Gastrocnemius medialis (tissue), 4 donors: Measurements from ENCODE around the gene KMT2B. TPM values are rescaled to one million over a fixed set of nuclear protein-coding genes. Genes with fewer than 3 reads are reported as not detected.

Experiments
- ATAC-seq, 2 donors: fragments of 150-250 bp; one replicate each; pipeline ENCODE4 v1.9.1; 2016
- DNase-seq, 2 donors: peaks; one replicate each; pipeline ENCODE4 v3.0.0-alpha.2; 2019
- H3K27ac ChIP-seq, 4 donors: fragments of 200-600 bp; sonication (generic); 1 replicate in 1 of 4; 2 replicates in 3 of 4; pipeline ENCODE4 v1.5.1; 2016 to 2018; ENCODE audit warnings: mild to moderate bottlenecking in 2 of 4, moderate library complexity in 1 of 4
- H3K27me3 ChIP-seq, 3 donors: fragments of 200-600 bp; sonication (generic) in 2 of 3; 1 replicate in 1 of 3; 2 replicates in 2 of 3; pipeline versions ENCODE4 v1.5.1 to v1.6.0; 2016 to 2019; ENCODE audit warnings: mild to moderate bottlenecking in 1 of 3, moderate library complexity in 1 of 3
- H3K36me3 ChIP-seq, 2 donors: fragments of 200-600 bp; sonication (generic) in 1 of 2; one replicate each; pipeline ENCODE4 v1.5.1; 2017 to 2018
- H3K4me1 ChIP-seq, 2 donors: fragments of 200-600 bp; sonication (generic) in 1 of 2; one replicate each; pipeline ENCODE4 v1.5.1; 2016 to 2017; ENCODE audit warnings: mild to moderate bottlenecking in 2 of 2
- H3K4me3 ChIP-seq, 4 donors: fragments of 200-600 bp; sonication (generic) in 3 of 4; 1 replicate in 1 of 4; 2 replicates in 3 of 4; pipeline ENCODE4 v1.5.1; 2016 to 2019; ENCODE audit warnings: mild to moderate bottlenecking in 2 of 4
- H3K9me3 ChIP-seq, 3 donors: fragments of 200-600 bp; sonication (generic) in 2 of 3; 1 replicate in 1 of 3; 2 replicates in 2 of 3; pipeline ENCODE4 v1.5.1; 2016 to 2019
- CTCF ChIP-seq, 5 experiments: fragments of 450-650 bp in 3 of 5; fragments of 200-600 bp in 2 of 5; sonication (generic) in 2 of 5; IDR thresholded peaks in 4 of 5; conservative IDR thresholded peaks in 1 of 5; 1 replicate in 4 of 5; 2 replicates in 1 of 5; pipeline ENCODE4 v1.5.1; 2016 to 2019; ENCODE audit warnings: antibody characterized with exemption in 5 of 5, mild to moderate bottlenecking in 3 of 5, moderate library complexity in 3 of 5
- POLR2A ChIP-seq, 2 donors: fragments of 450-650 bp; IDR thresholded peaks; one replicate each; pipeline ENCODE4 v1.6.1; 2017; ENCODE audit warnings: antibody characterized with exemption in 2 of 2, mild to moderate bottlenecking in 2 of 2, moderate library complexity in 2 of 2
- in situ Hi-C, 4 donors: fragments of 200-750 bp; cut with MboI; loops; one replicate each; pipeline versions ENCODE4 v1.15.0 to v1.8.0; 2017; ENCODE audit warnings: low sequenced_read_pairs in 4 of 4
- intact Hi-C: fragments of 100-400 bp; cut with DNase I; formaldehyde crosslinking; loops from one replicate; pipeline ENCODE4 v1.15.1; 2023; ENCODE audit warnings: low total_unique reads
- total RNA-seq, 4 donors: library from RNA; depleted of rRNA; stranded (reverse); fragments of >200 nt; gene quantifications; one replicate each; pipeline versions ENCODE4 v1.1.0 to v1.2.3, GENCODE V29; 2016

Gene KMT2B
- total RNA-seq, 4 donors from 2014 or later: 9.3 to 39.0 (median 16.8) TPM

- TF ChIP-seq POLR2A (IDR thresholded peaks at IDR 0.05) (no peak), CTCF (IDR thresholded peaks at IDR 0.05 in 4 of 5, conservative IDR thresholded peaks at IDR 0.05 in 1 of 5) (no peak)
- Histone ChIP-seq H3K4me1 (no peaks in the 10 kb centered on the region), H3K27me3 (no peaks in the 10 kb centered on the region), H3K36me3 (peaks cover 0 to 17% of the 10 kb centered on the region in 2 donors), H3K27ac (no peak overlapping the region), H3K4me3 (no peak overlapping the region), H3K9me3 (no peaks in the 10 kb centered on the region)
- ATAC-seq (no peak), DNase-seq (no peak)
- in situ Hi-C loops (no loop called here), intact Hi-C loops (no loop called here)
Measured at GRCh38 chr19:35782589-35782988, 64.8 kb downstream of the KMT2B start.

GRCh38 chr19:35783469-35784434 is 65.9 kb downstream of the KMT2B start:
- ATAC-seq (no peak), DNase-seq (no peak)
- no peak overlapping the region for H3K4me3 ChIP-seq
- no peaks in the 10 kb centered on the region for H3K9me3 ChIP-seq
- no peaks in the 10 kb centered on the region for H3K4me1 ChIP-seq
- H3K27me3 ChIP-seq: no peaks in the 10 kb centered on the region
- no peak for TF ChIP-seq POLR2A (IDR thresholded peaks at IDR 0.05)
- TF ChIP-seq CTCF (IDR thresholded peaks at IDR 0.05 in 4 of 5, conservative IDR thresholded peaks at IDR 0.05 in 1 of 5): no peak
- intact Hi-C loops: no loop called here
- peaks cover 0 to 17% of the 10 kb centered on the region in 2 donors for H3K36me3 ChIP-seq
- in situ Hi-C loops: no loop called here
- no peak overlapping the region for H3K27ac ChIP-seq

GRCh38 chr19:35784503-35785338 is 66.9 kb downstream of the KMT2B start:
- no peaks in the 10 kb centered on the region for H3K4me1 ChIP-seq
- ATAC-seq: no peak
- TF ChIP-seq CTCF (IDR thresholded peaks at IDR 0.05 in 4 of 5, conservative IDR thresholded peaks at IDR 0.05 in 1 of 5): no peak
- no peak for TF ChIP-seq POLR2A (IDR thresholded peaks at IDR 0.05)
- no peaks in the 10 kb centered on the region for H3K27me3 ChIP-seq
- no peak overlapping the region for H3K27ac ChIP-seq
- no peaks in the 10 kb centered on the region for H3K9me3 ChIP-seq
- H3K4me3 ChIP-seq: no peak overlapping the region
- peaks cover 0 to 17% of the 10 kb centered on the region in 2 donors for H3K36me3 ChIP-seq
- no peak for DNase-seq
- intact Hi-C loops (no loop called here), in situ Hi-C loops (no loop called here)

GRCh38 chr19:35785339-35785627 is 67.5 kb downstream of the KMT2B start:
- Histone ChIP-seq H3K4me1 (no peaks in the 10 kb centered on the region), H3K9me3 (no peaks in the 10 kb centered on the region), H3K27me3 (no peaks in the 10 kb centered on the region), H3K27ac (no peak overlapping the region), H3K36me3 (peaks cover 0 to 11% of the 10 kb centered on the region in 2 donors), H3K4me3 (no peak overlapping the region)
- no peak for ATAC-seq
- in situ Hi-C loops: no loop called here
- intact Hi-C loops: no loop called here
- TF ChIP-seq POLR2A (IDR thresholded peaks at IDR 0.05): no peak
- no peak for TF ChIP-seq CTCF (IDR thresholded peaks at IDR 0.05 in 4 of 5, conservative IDR thresholded peaks at IDR 0.05 in 1 of 5)
- no peak for DNase-seq
